PFSK-1 (cell line): ENCODE results near the gene NRXN3.

Experiments
- POLR2AphosphoS5 ChIP-seq: IDR thresholded peaks from 2 replicates; pipeline ENCODE4 v1.6.1; 2012; ENCODE audit warnings: low read depth, mild to moderate bottlenecking, control low read depth, low read length, moderate library complexity
- REST ChIP-seq, 2 experiments: IDR thresholded peaks; 2 replicates each; pipeline versions ENCODE4 v1.6.1 to v1.8.0; 2011 to 2012; ENCODE audit warnings: low read depth in 2 of 2, low read length in 2 of 2, control low read depth in 1 of 2, inconsistent platforms in 1 of 2, mild to moderate bottlenecking in 1 of 2, moderate library complexity in 1 of 2; ENCODE audit not compliant: insufficient read depth in 1 of 2
- TAF1 ChIP-seq: IDR thresholded peaks from 2 replicates; pipeline ENCODE4 v1.6.1; 2012; ENCODE audit warnings: low read length, control low read depth, borderline replicate concordance; ENCODE audit not compliant: insufficient read depth

- TF ChIP-seq TAF1 (no peak), POLR2AphosphoS5 (no peak), REST (IDR thresholded peaks at IDR 0.05; ENCODE audit: insufficient read depth in 1 of 2, low read depth in 2 of 2, low read length in 2 of 2) (no peak)
Measured at GRCh38 chr14:79179985-79180384, 1009.8 kb downstream of the NRXN3 start.
